IMR-90 (cell line): Measurements from ENCODE around the gene GCSAM.

Experiments used
- POLR2A ChIP-seq: IDR thresholded peaks from 2 replicates; pipeline ENCODE4 v1.6.1; 2012; ENCODE audit warnings: mild to moderate bottlenecking, low read depth, low read length
- TF ChIP-seq, protein P1 (sequence below): conservative IDR thresholded peaks from 2 replicates; pipeline ENCODE4 v1.5.1; 2012; ENCODE audit warnings: mild to moderate bottlenecking, low read depth, low read length, improper control_type of control experiment

DNA sequence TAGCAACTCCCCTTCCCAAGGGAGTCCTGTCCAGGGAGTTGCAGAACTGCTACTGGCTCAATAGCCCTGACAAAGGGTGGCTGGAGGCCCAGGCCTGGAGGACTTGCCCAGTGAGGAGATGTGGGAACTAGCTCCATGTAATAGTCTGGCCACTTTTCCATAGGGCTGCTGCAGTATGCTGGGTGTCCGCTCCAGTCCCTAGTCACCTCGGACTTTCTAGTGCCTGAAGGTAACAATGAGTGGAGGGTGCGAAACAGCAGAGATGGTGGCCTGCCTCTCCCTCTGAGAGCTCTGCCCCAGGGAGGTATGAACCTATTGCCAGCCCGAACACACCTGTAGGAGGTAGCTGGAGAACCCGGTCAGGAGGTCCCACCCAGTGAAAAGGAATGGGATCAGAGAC is 42.0 kb upstream of the GCSAM start:
- TF ChIP-seq, protein P1, sequence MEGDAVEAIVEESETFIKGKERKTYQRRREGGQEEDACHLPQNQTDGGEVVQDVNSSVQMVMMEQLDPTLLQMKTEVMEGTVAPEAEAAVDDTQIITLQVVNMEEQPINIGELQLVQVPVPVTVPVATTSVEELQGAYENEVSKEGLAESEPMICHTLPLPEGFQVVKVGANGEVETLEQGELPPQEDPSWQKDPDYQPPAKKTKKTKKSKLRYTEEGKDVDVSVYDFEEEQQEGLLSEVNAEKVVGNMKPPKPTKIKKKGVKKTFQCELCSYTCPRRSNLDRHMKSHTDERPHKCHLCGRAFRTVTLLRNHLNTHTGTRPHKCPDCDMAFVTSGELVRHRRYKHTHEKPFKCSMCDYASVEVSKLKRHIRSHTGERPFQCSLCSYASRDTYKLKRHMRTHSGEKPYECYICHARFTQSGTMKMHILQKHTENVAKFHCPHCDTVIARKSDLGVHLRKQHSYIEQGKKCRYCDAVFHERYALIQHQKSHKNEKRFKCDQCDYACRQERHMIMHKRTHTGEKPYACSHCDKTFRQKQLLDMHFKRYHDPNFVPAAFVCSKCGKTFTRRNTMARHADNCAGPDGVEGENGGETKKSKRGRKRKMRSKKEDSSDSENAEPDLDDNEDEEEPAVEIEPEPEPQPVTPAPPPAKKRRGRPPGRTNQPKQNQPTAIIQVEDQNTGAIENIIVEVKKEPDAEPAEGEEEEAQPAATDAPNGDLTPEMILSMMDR = no peak
- no peak for TF ChIP-seq POLR2A
